Mesothelial cell of epicardium (in vitro differentiated cells): ENCODE measurements around the gene SYNDIG1. TPM values are rescaled to one million over a fixed set of nuclear protein-coding genes. Genes with fewer than 3 reads are reported as not detected.

ENCODE experiments used
- DNase-seq, 2 experiments: peaks; one replicate each; pipeline ENCODE4 v3.0.0; 2021; ENCODE audit warnings: low spot score in 2 of 2; ENCODE audit not compliant: unreplicated experiment in 2 of 2
- H3K27ac Mint-ChIP-seq: 2 replicates; pipeline ENCODE4 v1.8.0; 2021; ENCODE audit warnings: mixed read lengths
- H3K27me3 Mint-ChIP-seq: 2 replicates; pipeline ENCODE4 v1.8.0; 2021; ENCODE audit warnings: low read depth, mixed read lengths
- H3K36me3 Mint-ChIP-seq: 2 replicates; pipeline ENCODE4 v1.8.0; 2021; ENCODE audit warnings: mixed read lengths
- H3K4me1 Mint-ChIP-seq: 2 replicates; pipeline ENCODE4 v1.8.0; 2021; ENCODE audit warnings: mixed read lengths
- H3K4me3 Mint-ChIP-seq: 2 replicates; pipeline ENCODE4 v1.8.0; 2021; ENCODE audit warnings: mild to moderate bottlenecking, moderate library complexity, mixed read lengths
- H3K9me3 Mint-ChIP-seq: 2 replicates; pipeline ENCODE4 v1.8.0; 2021; ENCODE audit warnings: mixed read lengths
- CTCF ChIP-seq: fragments of 200-600 bp; sonication (generic); IDR thresholded peaks from one replicate; pipeline ENCODE4 v1.5.0; 2021; ENCODE audit warnings: antibody characterized with exemption; ENCODE audit not compliant: unreplicated experiment
- total RNA-seq: library from RNA; stranded (reverse); gene quantifications from 3 replicates; pipeline ENCODE4 v1.2.1, GENCODE V29; 2021

SYNDIG1 gene
- total RNA-seq, 1 donor from 2014 or later: 0.80 TPM

GRCh38 chr20:24633521-24633920 lies 164.1 kb downstream of the SYNDIG1 start:
- Mint-ChIP-seq H3K27me3 (no peaks in the 10 kb centered on the region), H3K27ac (no peak overlapping the region), H3K4me3 (no peak overlapping the region), H3K36me3 (no peaks in the 10 kb centered on the region), H3K4me1 (peaks cover 43% of the 10 kb centered on the region), H3K9me3 (no peaks in the 10 kb centered on the region)
- TF ChIP-seq CTCF: no peak
- no peak for DNase-seq

GRCh38 chr20:24634855-24635254 lies 165.4 kb downstream of the SYNDIG1 start:
- no peak for TF ChIP-seq CTCF
- Mint-ChIP-seq H3K27ac (no peak overlapping the region), H3K4me3 (no peak overlapping the region), H3K9me3 (no peaks in the 10 kb centered on the region), H3K27me3 (no peaks in the 10 kb centered on the region), H3K4me1 (peaks cover 31% of the 10 kb centered on the region), H3K36me3 (no peaks in the 10 kb centered on the region)
- no peak for DNase-seq

GRCh38 chr20:24636626-24637025 lies 167.2 kb downstream of the SYNDIG1 start:
- TF ChIP-seq CTCF: no peak
- peaks cover 2% of the 10 kb centered on the region for H3K27me3 Mint-ChIP-seq
- H3K9me3 Mint-ChIP-seq: no peaks in the 10 kb centered on the region
- DNase-seq: no peak
- no peaks in the 10 kb centered on the region for H3K36me3 Mint-ChIP-seq
- H3K4me1 Mint-ChIP-seq: peaks cover 26% of the 10 kb centered on the region
- H3K27ac Mint-ChIP-seq: no peak overlapping the region
- H3K4me3 Mint-ChIP-seq: no peak overlapping the region

GRCh38 chr20:24637087-24637486 lies 167.7 kb downstream of the SYNDIG1 start:
- no peaks in the 10 kb centered on the region for H3K9me3 Mint-ChIP-seq
- DNase-seq: no peak
- no peak overlapping the region for H3K27ac Mint-ChIP-seq
- peaks cover 2% of the 10 kb centered on the region for H3K27me3 Mint-ChIP-seq
- no peaks in the 10 kb centered on the region for H3K36me3 Mint-ChIP-seq
- no peak for TF ChIP-seq CTCF
- H3K4me1 Mint-ChIP-seq: peaks cover 24% of the 10 kb centered on the region
- H3K4me3 Mint-ChIP-seq: no peak overlapping the region

GRCh38 chr20:24637941-24638340 lies 168.5 kb downstream of the SYNDIG1 start:
- Mint-ChIP-seq H3K4me3 (no peak overlapping the region), H3K27me3 (peaks cover 2% of the 10 kb centered on the region), H3K27ac (no peak overlapping the region), H3K9me3 (peaks cover 1% of the 10 kb centered on the region), H3K4me1 (peaks cover 22% of the 10 kb centered on the region), H3K36me3 (no peaks in the 10 kb centered on the region)
- DNase-seq: no peak
- no peak for TF ChIP-seq CTCF
